Prostate gland (tissue), 2 donors: ENCODE results near the gene STAC2. TPM values are rescaled to one million over a fixed set of nuclear protein-coding genes. Genes with fewer than 3 reads are reported as not detected.

Experiments
- DNase-seq: peaks from one replicate; pipeline ENCODE4 v3.0.0-alpha.2; 2019; ENCODE audit warnings: low spot score
- H3K27ac ChIP-seq, 2 donors: fragments of 200-600 bp; sonication (generic); 2 replicates each; pipeline ENCODE4 v1.5.1; 2017 to 2019
- H3K27me3 ChIP-seq: fragments of 200-600 bp; sonication (generic); replicated peaks from 2 replicates; pipeline ENCODE4 v1.5.1; 2019; ENCODE audit not compliant: insufficient read depth
- H3K36me3 ChIP-seq, 2 donors: fragments of 200-600 bp; sonication (generic); 1 replicate in 1 of 2; 2 replicates in 1 of 2; pipeline versions ENCODE4 v1.5.1 to v1.8.1; 2017 to 2019
- H3K4me1 ChIP-seq: fragments of 200-600 bp; sonication (generic); replicated peaks from 2 replicates; pipeline ENCODE4 v1.5.1; 2019
- H3K4me3 ChIP-seq, 2 donors: fragments of 200-600 bp; sonication (generic); 2 replicates each; pipeline ENCODE4 v1.5.1; 2017 to 2019
- H3K9me3 ChIP-seq: fragments of 200-600 bp; sonication (generic); 2 replicates; pipeline ENCODE4 v1.5.1; 2017
- CTCF ChIP-seq, 4 experiments: fragments of 200-600 bp in 2 of 4; fragments of 450-650 bp in 2 of 4; sonication (generic) in 2 of 4; IDR thresholded peaks; 1 replicate in 3 of 4; 2 replicates in 1 of 4; pipeline ENCODE4 v1.5.1; 2016 to 2019; ENCODE audit warnings: antibody characterized with exemption in 4 of 4, mild to moderate bottlenecking in 2 of 4, moderate library complexity in 2 of 4
- POLR2A ChIP-seq: fragments of 450-650 bp; IDR thresholded peaks from one replicate; pipeline ENCODE4 v1.6.1; 2016; ENCODE audit warnings: antibody characterized with exemption, mild to moderate bottlenecking
- POLR2AphosphoS5 ChIP-seq: sonication (generic); formaldehyde crosslinking; IDR thresholded peaks from one replicate; pipeline ENCODE4 v1.6.1; 2017; ENCODE audit warnings: antibody characterized with exemption
- WGBS: methylation state at CpG from one replicate; pipeline ENCODE4 v1.1.5; 2018; 5-methylcytosine and 5-hydroxymethylcytosine counted together
- intact Hi-C: fragments of 100-400 bp; cut with DNase I; formaldehyde crosslinking; loops from one replicate; pipeline ENCODE4 v1.14.2; 2022
- total RNA-seq, 2 donors: library from RNA; depleted of rRNA; stranded (reverse); fragments of >200 nt; gene quantifications; one replicate each; pipeline ENCODE4 v1.1.0, GENCODE V29; 2016

Gene STAC2
- total RNA-seq, 2 donors from 2014 or later = 3.9 to 4.8 TPM

DNA sequence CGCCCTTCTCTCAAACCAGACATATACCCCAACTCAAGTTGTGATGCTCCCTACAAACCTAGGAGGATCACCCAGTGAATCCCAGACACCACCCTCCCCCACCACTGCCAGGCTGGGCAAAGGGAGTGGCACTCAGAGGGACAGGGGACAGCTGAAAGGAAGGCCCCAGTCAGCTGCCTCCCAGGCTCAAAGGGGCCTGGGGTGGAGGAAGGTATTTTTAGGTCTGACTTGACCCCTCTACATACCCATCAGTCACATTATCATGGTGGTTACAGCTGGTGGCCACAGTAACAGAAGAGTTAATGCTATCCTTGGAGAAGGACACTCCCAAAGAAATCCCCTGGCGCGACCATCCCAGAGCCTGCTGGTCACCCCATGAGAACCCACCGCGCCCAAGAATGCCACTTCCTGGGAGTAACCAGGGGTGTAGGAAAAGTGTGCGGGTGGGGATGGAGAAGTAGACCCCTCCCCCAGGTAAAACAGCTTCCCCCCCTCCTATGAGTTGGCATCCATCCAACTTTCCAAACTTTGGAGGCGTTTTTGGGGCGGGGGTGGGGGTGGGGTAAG, 29.4 kb downstream of the STAC2 start:
- intact Hi-C loops = loop anchor here (2.0 kb wide), 1 partner anchor 42 kb away; no protein-coding TSS in a partner anchor
- Histone ChIP-seq H3K36me3 (no peaks in the 10 kb centered on the region), H3K27ac (peak overlapping the region in 1 of 2 donors; percentile 61), H3K27me3 (no peaks in the 10 kb centered on the region), H3K4me3 (peak overlapping the region; percentile 60 to 67), H3K4me1 (no peaks in the 10 kb centered on the region), H3K9me3 (no peaks in the 10 kb centered on the region)
- WGBS = 19% methylated on average over 8 of the region's 8 CpGs
- no peak for DNase-seq
- no peak for TF ChIP-seq POLR2AphosphoS5
- TF ChIP-seq POLR2A = no peak
- no peak for TF ChIP-seq CTCF (IDR thresholded peaks at IDR 0.05)

DNA sequence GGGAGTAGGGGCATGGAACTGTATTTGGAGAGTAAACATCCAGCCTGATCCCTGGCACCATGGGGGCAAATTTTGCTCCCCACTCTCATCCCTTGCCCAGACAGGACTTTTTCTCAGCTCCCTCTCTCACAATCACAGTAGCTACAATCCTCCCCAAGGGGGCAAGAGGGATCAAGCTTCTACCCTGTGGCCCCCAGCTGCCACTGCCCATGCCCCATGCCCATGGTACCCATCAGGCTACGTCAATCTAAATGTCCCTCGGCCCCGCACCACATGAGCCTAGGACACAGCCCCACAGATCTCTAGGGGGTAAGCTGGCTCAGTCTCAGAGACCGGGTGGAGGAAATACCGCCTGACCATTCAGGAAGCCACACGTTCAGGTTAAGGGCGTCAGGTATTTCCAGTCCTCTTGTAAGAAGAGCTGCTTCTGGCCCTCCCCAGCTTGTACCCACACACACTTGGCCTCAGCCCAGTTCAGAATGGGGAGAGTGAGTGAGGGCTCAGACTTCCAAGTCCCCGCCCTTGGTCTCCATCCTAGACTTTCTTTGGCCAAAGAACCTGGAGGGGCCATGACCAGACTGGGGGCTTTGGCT, 30.1 kb downstream of the STAC2 start:
- Histone ChIP-seq H3K9me3 (no peaks in the 10 kb centered on the region), H3K27ac (no peak overlapping the region), H3K4me3 (no peak overlapping the region), H3K36me3 (no peaks in the 10 kb centered on the region), H3K27me3 (no peaks in the 10 kb centered on the region), H3K4me1 (no peaks in the 10 kb centered on the region)
- intact Hi-C loops = loop anchor here (2.0 kb wide), 1 partner anchor 41 kb away; no protein-coding TSS in a partner anchor
- TF ChIP-seq POLR2A = no peak
- no peak for TF ChIP-seq POLR2AphosphoS5
- 63% methylated on average over 8 of the region's 8 CpGs for WGBS
- no peak for DNase-seq

DNA sequence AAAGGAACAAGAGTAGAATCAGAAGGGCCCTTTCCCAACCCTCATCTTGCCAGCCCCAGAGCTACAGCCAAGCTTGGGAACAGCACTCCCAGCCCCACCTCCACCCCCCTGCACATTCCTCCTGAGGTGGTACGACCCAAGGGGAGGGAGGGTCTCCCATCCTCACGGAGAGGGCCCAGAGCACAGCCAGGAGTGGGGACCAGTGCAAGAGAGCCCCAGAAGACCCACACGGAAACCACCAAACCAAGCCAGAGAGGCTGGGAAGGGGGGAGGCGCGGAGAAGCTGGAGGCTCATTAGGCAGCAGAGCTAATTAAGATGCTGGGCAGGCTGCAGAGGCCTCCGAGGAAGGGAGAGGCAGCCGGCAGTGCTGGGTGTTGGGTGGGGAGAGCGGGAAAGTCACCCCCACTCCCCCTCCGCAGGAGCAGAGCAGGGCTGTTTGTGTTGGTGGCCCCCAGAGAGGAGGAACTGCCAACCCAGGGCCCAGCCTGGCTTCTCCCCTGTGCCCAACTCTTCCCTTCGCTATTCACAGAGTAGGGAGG, 30.7 kb downstream of the STAC2 start:
- DNase-seq = no peak
- H3K4me3 ChIP-seq = no peak overlapping the region
- TF ChIP-seq POLR2AphosphoS5 (no peak), CTCF (IDR thresholded peaks at IDR 0.05) (no peak), POLR2A (no peak)
- no peaks in the 10 kb centered on the region for H3K4me1 ChIP-seq
- intact Hi-C loops = no loop called here
- no peak overlapping the region for H3K27ac ChIP-seq
- H3K27me3 ChIP-seq = no peaks in the 10 kb centered on the region
- H3K9me3 ChIP-seq = no peaks in the 10 kb centered on the region
- WGBS = 61% methylated on average over 10 of the region's 10 CpGs
- H3K36me3 ChIP-seq = no peaks in the 10 kb centered on the region

DNA sequence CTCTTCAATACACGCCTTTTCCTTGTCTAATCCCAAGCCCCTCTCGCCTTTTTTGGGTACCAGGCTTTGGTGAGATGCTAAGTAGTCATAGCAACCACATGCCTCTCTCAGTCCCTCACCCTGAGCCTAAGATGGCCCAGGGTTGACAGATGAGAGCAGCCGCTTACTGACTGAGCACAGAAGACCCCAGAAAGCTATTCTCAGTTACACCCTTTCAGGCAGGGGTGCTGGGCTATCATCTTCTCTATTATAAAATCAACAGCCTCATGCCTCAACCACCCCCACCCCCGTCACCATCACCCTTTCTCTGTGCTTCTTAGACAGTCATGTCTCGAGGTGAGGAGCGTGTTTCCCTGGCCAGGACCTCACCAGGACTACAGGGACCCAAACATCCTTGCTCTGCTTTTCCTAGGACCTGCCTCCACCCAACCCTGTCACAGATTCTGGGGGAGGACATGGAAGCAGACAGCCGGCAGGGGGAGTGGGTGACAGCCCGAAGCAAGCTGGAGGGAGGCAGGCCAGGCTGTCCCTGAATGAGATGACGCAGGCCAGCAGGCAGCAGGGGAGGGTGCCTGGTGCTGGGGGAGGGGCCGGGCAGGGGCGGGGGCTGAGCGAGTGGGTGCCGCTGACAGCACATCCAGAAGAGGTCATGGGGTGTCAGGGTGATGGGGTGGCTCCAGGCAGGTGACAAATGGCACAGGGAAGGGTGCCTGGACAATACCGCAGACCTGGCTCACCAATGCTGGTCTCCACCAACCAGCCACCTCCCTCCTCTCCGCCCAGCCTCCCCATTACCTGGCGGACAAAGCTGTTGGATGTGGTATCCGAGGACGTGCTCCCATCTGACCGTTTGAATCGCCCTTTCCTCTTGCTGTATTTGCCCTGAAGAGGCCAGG, 31.4 kb downstream of the STAC2 start:
- Histone ChIP-seq H3K36me3 (no peaks in the 10 kb centered on the region), H3K4me1 (no peaks in the 10 kb centered on the region)

More for the DNA sequence above, 31.4 kb downstream of the STAC2 start:
- Histone ChIP-seq H3K4me3 (no peak overlapping the region), H3K27me3 (no peaks in the 10 kb centered on the region), H3K27ac (no peak overlapping the region), H3K9me3 (no peaks in the 10 kb centered on the region)
- intact Hi-C loops = no loop called here
- 54% methylated on average over 20 of the region's 20 CpGs for WGBS
- DNase-seq = no peak
- TF ChIP-seq CTCF (IDR thresholded peaks at IDR 0.05) (no peak), POLR2AphosphoS5 (no peak), POLR2A (no peak)
